ENCODE results near the gene CFLAR.

CFLAR gene

GRCh38 chr2:201084863-201085262, 31.1 kb upstream of the CFLAR start:
- H3K4me3 ChIP-seq (ENCODE audit: low read length): no peak overlapping the region
- TF ChIP-seq, protein P1, sequence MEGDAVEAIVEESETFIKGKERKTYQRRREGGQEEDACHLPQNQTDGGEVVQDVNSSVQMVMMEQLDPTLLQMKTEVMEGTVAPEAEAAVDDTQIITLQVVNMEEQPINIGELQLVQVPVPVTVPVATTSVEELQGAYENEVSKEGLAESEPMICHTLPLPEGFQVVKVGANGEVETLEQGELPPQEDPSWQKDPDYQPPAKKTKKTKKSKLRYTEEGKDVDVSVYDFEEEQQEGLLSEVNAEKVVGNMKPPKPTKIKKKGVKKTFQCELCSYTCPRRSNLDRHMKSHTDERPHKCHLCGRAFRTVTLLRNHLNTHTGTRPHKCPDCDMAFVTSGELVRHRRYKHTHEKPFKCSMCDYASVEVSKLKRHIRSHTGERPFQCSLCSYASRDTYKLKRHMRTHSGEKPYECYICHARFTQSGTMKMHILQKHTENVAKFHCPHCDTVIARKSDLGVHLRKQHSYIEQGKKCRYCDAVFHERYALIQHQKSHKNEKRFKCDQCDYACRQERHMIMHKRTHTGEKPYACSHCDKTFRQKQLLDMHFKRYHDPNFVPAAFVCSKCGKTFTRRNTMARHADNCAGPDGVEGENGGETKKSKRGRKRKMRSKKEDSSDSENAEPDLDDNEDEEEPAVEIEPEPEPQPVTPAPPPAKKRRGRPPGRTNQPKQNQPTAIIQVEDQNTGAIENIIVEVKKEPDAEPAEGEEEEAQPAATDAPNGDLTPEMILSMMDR (IDR thresholded peaks at IDR 0.05; ENCODE audit: insufficient read depth, low read depth, low read length, missing control alignments): no peak
- no peak for DNase-seq (ENCODE audit: low read depth)

- no peak overlapping the region for H3K4me3 ChIP-seq (ENCODE audit: low read length)
- TF ChIP-seq, protein P1 (IDR thresholded peaks at IDR 0.05; ENCODE audit: insufficient read depth, low read depth, low read length, missing control alignments): no peak
- DNase-seq (ENCODE audit: low read depth): no peak
Measured at GRCh38 chr2:201090574-201090973, 25.4 kb upstream of the CFLAR start.

DNA sequence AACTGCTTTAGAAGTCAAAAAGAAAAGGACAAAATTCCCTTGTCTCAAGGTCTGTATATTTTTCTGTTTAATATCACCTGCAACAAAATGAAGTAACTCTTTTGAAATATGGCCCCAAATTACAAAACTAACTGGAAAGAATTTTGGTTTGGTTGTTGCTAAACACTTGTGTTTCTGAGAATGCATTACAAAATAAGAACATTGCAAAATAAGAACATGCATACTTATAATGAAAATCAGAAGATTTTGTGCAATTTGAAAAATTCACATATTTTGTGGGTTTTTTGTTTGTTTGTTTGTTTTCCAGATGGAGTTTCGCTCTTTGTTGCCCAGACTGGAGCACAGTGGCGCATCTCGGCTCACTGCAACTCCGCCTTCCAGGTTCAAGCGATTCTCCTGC, 22.4 kb upstream of the CFLAR start:
- no peak for DNase-seq (ENCODE audit: low read depth)
- H3K4me3 ChIP-seq (ENCODE audit: low read length): no peak overlapping the region
- TF ChIP-seq, protein P1 (IDR thresholded peaks at IDR 0.05; ENCODE audit: insufficient read depth, low read depth, low read length, missing control alignments): no peak

GRCh38 chr2:201100497-201100896, 15.5 kb upstream of the CFLAR start:
- TF ChIP-seq, protein P1 (IDR thresholded peaks at IDR 0.05; ENCODE audit: insufficient read depth, low read depth, low read length, missing control alignments): no peak
- no peak for DNase-seq (ENCODE audit: low read depth)
- H3K4me3 ChIP-seq (ENCODE audit: low read length): no peak overlapping the region

DNA sequence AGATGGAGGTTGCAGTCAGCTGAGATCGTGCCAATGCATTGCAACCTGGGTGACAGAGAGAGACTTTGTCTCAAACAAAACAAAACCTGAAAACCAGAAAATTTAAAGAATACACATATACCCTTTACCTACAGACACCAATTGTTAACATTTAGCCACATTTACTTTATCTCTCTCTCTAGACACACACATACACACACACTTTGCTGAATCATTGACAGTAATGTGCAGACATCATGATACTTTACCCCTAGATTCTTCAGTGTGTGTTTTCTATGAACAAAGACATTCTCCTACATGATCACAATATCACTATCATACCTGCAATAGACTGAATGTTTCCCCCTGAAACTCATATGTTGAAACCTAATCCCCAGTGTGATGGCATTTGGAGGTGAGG, 10.2 kb upstream of the CFLAR start:
- TF ChIP-seq, protein P1 (IDR thresholded peaks at IDR 0.05; ENCODE audit: insufficient read depth, low read depth, low read length, missing control alignments): no peak
- no peak for DNase-seq (ENCODE audit: low read depth)
- no peak overlapping the region for H3K4me3 ChIP-seq (ENCODE audit: low read length)

GRCh38 chr2:201107624-201108023, 8.3 kb upstream of the CFLAR start:
- no peak for DNase-seq (ENCODE audit: low read depth)
- TF ChIP-seq, protein P1 (IDR thresholded peaks at IDR 0.05; ENCODE audit: insufficient read depth, low read depth, low read length, missing control alignments): no peak
- H3K4me3 ChIP-seq (ENCODE audit: low read length): no peak overlapping the region

- H3K4me3 ChIP-seq (ENCODE audit: low read length): no peak overlapping the region
- no peak for DNase-seq (ENCODE audit: low read depth)
- TF ChIP-seq, protein P1 (IDR thresholded peaks at IDR 0.05; ENCODE audit: insufficient read depth, low read depth, low read length, missing control alignments): no peak
Measured at GRCh38 chr2:201108341-201108740, 7.6 kb upstream of the CFLAR start.

All from epithelial cell of esophagus (primary cell).